A172 (cell line): Measurements from ENCODE around the gene RSBN1L. TPM values are rescaled to one million over a fixed set of nuclear protein-coding genes. Genes with fewer than 3 reads are reported as not detected.
"Not testable (repeated sequence)": the region's sequence is repeated elsewhere in the genome, so short reads cannot be mapped to it uniquely, and the experiment has no call there.

Source experiments
- DNase-seq: peaks from one replicate; pipeline ENCODE4 v3.0.0-alpha.2; 2015; ENCODE audit warnings: low spot score
- total RNA-seq: library from RNA; depleted of rRNA; stranded (reverse); fragments of >200 nt; shearing (Covaris generic); gene quantifications from 2 replicates; pipeline ENCODE4 v1.2.3, GENCODE V29; 2014

The RSBN1L gene
- total RNA-seq, 1 experiment from 2014 or later: 19.4 TPM

- DNase-seq: no peak
These were observed 70.7 kb downstream of the RSBN1L start for GRCh38 chr7:77766801-77767605.

DNA sequence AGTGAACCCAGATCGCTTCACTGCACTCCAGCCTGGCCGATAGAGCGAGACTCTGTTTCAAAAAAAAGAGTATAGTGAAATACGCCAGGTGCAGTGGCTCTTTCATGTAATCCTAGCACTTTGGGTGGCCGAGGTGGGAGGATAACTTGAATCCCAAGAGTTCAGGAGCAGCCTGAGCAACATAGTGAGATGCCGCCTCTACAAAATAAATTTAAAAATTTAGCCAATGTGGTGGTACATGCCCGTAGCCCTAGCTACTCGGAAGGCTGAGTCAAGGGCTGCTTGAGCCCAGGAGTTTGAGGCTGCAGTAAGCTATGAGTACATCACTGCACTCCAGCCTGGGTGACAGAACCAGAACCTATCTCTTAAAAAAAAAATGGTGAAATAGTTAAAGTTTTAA is 74.1 kb downstream of the RSBN1L start:
- no peak for DNase-seq

GRCh38 chr7:77771901-77772300 is 75.6 kb downstream of the RSBN1L start:
- no peak for DNase-seq

- DNase-seq: no peak
These were observed 82.3 kb downstream of the RSBN1L start for GRCh38 chr7:77778535-77778934.

- no peak for DNase-seq
These were observed 86.1 kb downstream of the RSBN1L start for GRCh38 chr7:77782383-77782782.

DNA sequence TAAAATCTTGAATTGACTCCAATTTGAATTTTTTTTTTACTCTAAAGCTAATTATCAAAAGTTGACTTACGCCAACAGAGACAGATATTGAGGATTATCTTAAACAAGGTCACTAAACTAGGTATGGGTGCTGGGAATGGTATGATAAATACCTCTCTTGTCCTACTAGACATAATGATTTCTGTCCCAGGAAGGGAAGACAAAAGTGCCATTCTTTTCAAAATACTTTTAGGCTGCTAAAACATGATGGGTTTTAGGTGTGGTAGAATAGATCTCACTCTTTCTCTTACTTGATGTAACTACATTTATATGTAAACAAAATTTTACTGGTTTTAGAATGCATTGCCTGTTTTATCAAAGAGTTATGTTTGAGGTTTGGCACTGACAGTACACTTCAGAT is 86.9 kb downstream of the RSBN1L start:
- DNase-seq: no peak

DNA sequence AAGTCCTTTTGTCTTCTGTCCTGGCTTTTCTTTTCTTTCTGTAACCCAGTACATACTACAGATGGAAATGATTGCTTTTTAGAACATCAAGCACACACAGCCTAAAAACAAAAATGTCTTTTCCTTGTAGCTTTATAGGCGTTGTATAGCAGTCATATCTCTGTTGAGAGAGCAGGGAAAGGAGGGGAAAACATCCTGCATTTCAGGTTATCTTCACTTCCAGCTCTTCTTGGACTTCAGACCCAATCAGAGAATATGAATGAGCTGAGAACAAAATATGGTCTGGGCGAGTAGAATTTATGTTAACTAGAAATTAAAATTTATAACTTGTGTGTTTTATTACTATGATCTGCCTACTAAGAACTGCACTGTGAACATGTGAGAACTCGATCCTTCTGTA is 87.3 kb downstream of the RSBN1L start:
- DNase-seq: no peak

DNA sequence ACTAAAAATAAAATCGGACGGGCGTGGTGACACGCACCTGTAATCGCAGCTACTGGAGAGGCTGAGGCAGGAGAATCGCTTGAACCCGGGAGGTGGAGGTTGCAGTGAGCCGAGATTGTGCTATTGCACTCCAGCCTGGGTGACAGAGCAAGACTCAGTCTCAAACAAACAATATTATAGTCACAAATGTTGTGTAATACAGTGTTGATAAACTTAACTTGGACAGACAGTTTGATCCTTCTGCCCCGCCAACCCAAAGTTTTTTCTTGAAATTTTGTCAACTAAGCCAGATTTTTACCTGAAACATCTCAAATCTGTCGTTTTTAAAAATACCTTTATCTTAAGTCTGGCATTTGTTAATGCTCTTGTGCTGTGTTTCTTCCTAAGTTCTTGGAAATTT is 88.2 kb downstream of the RSBN1L start:
- DNase-seq: not testable (repeated sequence)

DNA sequence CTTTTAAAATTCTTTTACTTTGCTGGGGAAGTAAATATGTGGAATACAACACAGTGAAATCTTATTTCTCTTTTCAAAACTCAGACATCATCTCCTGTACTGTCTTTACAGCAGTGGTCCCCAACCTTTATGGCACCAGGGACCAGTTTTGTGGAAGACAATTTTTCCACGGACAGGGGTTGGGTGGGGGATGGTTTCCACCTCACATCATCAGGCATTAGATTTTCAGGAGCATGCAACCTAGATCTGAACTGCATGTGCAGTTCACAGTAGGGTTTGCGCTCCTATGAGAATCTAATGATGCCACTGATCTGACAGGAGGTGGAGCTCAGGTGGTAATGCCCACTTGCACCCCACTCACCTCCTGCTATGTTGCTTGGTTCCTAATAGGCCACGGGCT is 89.8 kb downstream of the RSBN1L start:
- no peak for DNase-seq

GRCh38 chr7:77786741-77787140 is 90.5 kb downstream of the RSBN1L start:
- no peak for DNase-seq

DNA sequence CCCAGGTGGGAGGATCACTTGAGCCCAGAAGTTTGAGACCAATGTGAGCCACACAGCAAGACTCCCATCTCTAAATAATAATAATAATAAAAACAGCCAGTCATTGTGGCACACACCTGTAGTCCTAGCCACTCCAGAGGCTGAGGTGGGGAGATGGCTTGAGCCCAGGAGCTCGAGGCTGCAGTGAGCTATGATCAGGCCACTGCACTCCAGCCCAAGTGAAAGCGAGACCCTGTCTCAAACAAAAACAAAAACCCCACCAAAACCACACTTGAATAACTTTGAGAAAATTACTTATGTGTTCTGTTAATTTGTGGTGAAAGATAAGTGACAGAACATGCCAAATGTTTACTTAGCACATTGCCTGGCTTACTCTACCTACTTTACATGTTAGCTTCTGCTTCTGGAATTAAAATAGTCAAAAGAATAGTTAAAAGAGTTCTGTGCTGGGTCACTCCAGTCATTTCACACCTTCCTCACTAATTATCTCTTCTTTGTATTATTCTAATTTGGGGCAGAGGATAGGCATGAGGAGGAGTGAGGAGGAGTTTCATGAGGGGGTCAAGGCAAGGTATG is 92.2 kb downstream of the RSBN1L start:
- DNase-seq: no peak

DNA sequence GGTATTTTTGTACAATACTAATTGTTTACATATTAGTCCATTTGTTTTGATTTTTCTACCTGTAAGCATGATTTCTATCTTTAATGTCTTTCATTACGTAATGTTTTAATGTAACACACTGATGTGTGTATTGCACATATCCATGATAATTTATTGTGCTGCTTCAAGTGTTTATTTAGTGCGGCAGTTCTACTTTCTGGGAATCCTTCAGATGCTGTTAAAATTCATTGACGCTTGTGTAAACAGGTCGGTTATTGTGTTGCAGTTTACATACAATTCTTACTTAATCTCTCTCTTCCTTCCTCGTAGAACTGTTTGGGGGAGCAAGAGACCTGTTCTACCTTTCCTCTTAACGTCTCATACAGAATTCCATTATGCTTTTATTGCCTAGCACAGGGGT is 95.1 kb downstream of the RSBN1L start:
- no peak for DNase-seq

GRCh38 chr7:77791956-77792355 is 95.7 kb downstream of the RSBN1L start:
- no peak for DNase-seq

DNA sequence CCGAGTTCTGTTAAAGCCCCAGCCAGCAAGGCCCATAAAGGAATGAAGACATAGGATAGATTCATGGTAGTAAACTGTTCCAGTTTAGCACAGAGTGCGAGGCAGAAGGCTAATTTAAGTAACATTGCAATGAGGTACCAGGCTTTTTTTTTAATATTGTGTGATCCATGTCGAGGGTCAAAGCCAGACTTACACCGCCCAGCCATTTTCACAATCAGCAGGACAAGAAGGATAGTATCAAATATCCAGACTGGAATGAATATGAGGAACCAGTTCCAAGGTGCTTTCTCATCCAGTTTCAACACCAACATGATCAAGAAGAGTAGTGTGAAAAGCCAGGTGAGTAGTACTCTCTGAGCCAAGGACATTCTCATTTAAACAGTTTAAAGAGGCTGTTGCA is 97.7 kb downstream of the RSBN1L start:
- no peak for DNase-seq

DNA sequence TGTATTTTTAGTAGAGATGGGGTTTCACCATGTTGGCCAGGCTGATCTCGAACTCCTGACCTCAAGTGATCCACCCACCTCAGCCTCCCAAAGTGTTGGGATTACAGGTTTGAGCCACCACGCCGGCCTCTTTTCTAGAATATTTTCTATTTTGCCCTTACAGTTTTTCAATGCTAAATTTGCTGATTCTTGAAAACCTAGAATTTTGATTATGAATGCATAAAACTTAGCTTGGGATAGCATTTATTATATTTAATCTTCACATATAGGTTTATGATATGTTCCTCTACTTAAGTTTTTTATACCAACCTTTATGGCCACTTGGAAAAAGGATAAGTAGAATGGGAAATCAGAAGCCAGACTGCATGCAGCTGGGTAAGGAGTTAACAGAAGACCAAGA is 99.8 kb downstream of the RSBN1L start:
- no peak for DNase-seq

- no peak for DNase-seq
These were observed 100.7 kb downstream of the RSBN1L start for GRCh38 chr7:77796960-77797359.

DNA sequence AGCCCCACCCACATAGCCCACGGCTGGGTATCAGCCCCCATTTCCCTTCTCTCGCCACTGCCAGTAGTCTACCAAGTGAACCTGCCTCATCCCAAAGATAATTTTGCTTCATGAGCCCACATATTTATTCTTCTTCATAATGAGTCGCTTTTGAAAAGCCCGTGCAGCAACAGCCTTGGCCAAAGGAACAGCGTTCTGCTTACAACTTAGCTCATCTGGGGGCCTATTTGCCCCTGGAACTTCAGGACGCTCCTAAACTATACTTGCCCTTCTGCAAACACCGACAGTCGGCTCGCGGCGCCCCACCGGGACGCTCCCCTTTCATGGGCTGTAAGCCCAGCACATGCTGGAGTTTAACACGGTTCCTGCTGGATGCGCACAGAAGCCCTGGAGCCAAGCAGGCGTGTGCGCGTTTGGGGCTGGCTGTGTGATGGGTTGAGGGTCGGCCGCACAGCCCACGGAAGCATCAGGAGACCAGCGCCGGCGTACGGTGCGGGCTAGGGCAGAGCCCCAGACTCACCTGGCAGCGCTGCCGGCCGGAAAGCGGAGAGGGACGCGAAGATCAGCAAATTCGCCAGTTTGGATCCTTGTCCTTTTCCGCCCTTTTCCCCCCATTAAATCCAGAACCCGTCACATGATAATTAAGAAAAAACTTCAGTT is 101.6 kb downstream of the RSBN1L start:
- no peak for DNase-seq

GRCh38 chr7:77798394-77799077 is 102.3 kb downstream of the RSBN1L start, which contains the start of the genes PHTF2 and TMEM60:
Gene PHTF2 (plus strand): TSS chr7:77798773.
Gene TMEM60 (minus strand): TSS chr7:77798434. CDS start chr7:77794373, 4,061 bp downstream.
- DNase-seq: peak; percentile 100

DNA sequence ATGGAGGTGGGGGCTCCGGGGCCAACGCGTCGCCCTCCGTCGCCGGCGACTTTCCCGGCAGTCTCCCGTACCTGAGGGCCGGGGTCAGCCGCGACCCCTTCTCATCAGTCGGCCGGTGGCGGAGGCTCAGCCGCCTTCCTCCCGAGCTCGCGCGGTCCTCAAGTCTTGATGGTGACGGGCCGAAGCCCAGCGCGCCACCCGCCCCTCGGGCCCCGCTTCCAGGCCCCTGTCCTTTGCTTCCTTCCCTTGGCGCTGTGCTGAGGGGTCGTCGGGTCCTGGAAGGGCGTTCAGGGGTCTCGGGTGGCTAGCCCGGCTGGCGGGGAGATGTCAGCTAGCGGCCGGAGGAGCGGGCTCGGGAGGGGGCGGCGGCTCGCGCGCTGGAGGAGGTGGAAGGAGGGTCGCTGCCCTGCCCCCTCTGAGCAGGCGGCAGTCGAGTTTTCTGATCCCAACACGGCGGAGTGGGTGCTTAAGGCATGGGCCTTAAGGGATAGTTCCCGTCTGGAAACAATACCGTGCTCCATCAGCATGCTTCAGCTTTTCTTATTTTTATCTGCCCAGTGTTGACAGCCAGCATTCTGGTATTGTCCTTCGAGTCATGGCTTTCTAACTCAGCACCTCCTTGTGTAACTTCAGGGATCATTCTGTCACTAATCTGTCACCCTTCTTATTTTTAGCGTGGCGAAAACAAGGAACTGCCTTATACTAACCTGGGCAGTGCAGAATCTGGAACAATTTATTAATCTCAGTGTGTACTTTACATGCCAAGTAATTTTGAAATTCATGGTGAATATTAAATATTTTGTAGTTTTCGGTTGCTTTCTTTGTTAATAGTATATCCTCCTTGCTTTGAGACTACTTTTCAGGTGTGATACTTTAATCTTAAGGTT is 103.1 kb downstream of the RSBN1L start:
- peak; percentile 45 for DNase-seq

DNA sequence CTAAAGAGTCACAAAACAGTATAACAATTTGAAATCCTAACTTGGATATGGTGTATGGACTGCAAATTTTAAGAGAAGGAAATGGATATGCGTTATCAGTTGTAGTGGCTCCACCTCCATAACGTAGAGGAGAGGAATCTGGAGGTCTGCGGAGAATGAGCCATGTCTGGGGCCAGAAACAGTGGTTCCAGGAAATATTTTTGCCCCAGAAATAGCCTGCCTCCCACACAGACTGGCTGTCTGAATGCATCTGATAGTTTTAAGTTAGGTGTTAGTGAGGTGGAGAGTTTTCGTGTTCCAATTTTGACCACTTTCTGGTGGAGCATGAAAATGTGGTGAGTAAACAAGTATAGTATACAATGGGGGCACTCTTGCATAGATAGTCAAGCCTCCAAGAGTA is 103.9 kb downstream of the RSBN1L start:
- no peak for DNase-seq

GRCh38 chr7:77800730-77801129 is 104.5 kb downstream of the RSBN1L start:
- no peak for DNase-seq
